Stimulated activated CD8-positive, alpha-beta memory T cell treated with anti-CD3 and anti-CD28 coated beads, Interleukin-7, amount 100 ng/mL, for 1 hour (primary cell): ENCODE data around the gene SWSAP1.

Experiments
- DNase-seq, 2 donors: peaks; one replicate each; pipeline ENCODE4 v3.0.0-alpha.2; 2020; ENCODE audit warnings: low read depth in 2 of 2

SWSAP1 gene

DNA sequence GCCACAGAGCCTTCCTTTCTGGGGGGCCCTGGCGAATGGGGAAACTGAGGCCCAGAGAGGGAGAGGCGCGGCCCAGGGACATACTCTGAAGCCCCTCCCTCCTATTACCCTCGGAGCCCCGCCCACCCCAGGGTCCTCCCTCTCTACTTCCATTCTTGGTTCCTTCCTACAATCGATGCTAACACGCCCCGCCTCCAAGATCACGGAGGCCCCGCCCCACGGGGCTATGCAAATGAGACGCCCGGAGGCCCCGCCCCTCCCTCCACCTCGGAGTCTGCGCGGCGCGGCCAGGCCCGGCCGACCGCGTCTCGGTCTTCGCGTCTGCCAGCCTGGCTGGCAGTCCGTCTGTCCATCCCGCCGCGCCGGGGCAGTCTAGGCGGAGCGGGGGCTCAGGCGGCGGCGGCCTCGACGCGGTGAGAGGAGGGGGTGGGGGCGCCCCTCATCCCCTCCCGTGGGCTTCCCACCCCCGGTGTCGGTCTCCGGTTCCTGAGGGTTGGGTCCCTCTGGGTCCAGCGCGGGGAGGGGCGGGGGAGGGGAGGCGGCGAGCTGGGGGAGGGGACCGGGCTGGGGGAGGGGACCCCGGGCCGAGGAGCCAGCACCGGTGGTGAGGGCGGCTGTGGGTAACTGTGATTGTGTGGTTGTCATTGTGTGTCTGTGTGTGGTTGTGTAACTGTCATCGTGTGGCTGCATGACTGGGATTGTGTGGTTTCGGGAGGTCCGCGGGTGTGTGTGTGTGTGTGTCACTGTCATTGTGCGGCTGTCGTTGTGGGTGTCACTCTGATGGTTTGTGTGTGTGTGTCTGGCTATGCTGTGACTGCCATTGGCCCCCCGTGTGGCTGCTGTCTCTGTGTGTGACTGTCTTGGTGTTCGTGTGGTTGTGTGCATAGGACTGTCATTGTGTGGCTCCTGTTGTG is 19.0 kb upstream of the SWSAP1 start, which contains the start of gene PLPPR2:
Gene PLPPR2, plus strand, starts transcription at position 273 of the 914 bp plus-strand sequence. CDS start 2,242 bp downstream, outside the sequence.
- DNase-seq: peak; percentile 56 to 59

DNA sequence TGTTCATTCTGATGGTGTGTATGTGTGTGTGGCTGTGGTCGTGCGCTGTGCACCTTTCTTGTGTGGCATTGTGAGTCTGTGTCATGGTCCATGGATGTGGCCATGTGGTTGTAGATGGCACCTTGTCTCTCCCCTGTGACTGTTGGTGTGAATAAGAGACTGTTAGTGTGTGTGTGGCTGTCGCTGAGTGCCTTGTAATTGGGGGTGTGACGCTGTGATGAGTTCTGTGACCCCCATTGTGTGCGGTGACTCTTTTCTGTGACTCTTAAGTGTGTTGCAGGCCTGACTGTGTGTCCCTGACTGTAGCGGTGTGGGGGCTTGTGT is 18.4 kb upstream of the SWSAP1 start:
- no peak for DNase-seq

- no peak for DNase-seq
These were observed 17.6 kb upstream of the SWSAP1 start for GRCh38 chr19:11356676-11357550.

DNA sequence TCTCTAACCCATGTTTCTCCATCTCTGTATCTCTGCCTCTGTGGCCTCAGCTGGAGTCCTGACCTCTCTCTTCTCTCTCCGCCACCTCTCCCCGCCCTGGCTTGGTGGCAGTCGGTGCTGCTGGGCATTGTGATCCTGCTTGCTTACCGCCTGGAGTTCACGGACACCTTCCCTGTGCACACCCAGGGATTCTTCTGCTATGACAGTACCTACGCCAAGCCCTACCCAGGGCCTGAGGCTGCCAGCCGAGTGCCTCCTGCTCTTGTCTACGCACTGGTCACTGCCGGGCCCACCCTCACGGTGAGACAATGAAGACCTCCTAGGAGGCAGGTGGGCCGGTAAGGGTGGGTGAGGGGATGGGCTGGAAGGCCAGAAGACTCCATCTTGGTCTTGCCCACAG is 15.0 kb upstream of the SWSAP1 start:
- no peak for DNase-seq

- DNase-seq: no peak
These were observed 13.3 kb upstream of the SWSAP1 start for GRCh38 chr19:11361037-11361770.

DNA sequence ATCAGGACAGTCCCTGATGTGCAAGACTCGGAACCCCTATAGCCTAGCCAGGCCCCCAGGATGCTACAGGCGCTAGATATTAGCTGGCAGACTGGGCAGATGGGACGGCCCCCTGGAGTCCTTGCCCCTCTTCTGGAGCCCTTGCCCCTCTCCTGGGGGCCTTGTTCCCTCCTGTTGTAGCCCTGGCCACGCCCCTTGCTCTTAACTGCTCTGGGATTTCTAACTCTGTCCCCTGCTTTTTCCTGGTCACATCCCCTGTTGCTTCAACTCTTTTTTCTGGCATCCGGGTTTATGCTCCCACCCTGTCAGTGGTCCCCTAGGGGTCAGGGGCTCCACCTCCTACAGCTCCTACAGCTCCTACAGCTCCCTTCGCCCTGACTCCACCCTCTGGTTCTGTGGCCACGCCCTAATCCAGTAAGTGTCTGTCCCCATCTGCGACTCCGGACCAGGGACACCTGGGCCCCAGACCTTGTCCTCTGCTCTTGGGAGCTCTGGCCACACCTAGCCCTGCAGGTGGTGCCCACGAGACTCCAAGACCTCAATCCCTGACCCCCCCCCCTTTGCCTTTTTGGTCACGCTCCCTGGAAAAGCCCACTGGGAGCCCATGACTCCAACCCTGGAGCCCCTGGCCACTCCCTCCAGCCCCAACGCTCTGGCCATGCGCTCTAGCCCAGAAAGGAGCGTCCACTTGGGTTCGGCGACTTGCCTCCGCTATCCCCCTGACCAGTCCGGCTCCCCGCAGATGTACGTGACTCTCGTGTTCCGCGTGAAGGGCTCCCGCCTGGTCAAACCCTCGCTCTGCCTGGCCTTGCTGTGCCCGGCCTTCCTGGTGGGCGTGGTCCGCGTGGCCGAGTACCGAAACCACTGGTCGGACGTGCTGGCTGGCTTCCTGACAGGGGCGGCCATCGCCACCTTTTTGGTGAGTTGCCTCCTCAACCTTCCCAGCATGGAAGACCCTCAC is 12.4 kb upstream of the SWSAP1 start:
- DNase-seq: no peak

DNA sequence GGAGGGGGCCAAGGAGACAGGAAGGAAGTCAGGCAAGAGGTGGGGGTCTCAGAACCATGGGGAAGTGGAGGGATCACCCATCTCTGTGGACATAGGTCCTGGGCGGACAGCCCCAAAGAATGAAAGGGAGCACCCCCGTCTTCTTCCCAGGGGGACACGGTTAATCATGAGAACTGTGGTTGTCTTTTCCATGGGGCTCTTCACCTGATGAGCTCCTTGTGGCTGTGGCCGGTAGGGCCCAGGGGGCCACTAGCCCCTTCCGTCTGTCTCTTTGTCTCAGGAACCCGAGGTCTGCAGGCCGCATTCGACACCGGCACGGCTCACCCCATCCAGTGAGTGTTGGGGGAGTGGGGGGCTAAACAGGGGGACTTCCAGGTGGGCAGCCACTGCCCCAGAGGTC is 10.6 kb upstream of the SWSAP1 start:
- no peak for DNase-seq

DNA sequence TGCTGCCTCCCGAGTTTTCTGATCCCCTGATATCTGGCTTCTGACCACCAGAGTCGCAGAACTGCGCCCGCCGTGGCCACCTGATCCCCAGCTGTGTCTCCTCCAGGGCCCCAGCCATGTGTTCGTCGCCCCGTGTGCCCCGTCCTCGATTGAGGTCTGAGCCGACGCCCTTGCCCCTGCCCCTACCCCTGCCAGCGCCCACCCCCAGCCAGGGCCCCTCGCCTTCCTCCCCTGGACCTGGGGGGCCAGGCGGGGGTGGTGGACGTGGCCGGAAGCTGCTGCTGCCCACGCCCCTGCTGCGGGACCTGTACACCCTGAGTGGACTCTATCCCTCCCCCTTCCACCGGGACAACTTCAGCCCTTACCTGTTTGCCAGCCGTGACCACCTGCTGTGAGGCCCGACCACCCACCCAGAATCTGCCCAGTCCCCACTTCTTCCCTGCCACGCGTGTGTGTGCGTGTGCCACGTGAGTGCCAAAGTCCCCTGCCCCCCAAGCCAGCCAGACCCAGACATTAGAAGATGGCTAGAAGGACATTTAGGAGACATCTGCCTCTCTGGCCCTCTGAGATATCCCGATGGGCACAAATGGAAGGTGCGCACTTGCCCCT is 10.1 kb upstream of the SWSAP1 start:
- no peak for DNase-seq

GRCh38 chr19:11364935-11365334 is 9.5 kb upstream of the SWSAP1 start:
- DNase-seq: no peak

DNA sequence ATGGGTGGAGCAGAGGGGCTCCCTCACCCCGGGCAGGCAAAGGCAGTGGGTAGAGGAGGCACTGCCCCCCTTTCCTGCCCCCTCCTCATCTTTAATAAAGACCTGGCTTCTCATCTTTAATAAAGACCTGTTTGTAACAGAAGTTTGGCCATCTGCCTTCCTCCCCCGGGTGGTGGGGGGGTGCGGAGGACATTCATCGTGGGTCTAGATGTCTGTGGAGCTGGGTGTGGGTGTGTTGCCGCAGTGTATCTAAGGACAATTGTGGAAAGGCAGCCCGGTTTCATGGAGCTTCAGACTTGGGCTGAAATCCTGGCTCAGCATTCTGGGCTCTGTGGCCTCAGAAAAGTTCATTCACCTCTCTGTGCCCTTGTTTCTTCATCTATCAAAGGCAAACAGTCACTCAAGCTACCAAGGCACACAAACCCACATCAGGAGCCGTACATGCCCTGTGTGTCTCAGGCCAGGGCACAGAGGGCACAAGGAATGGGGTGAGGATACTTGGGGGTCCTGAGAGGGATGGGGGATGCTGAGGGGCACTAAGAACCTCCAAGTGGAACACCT is 8.8 kb upstream of the SWSAP1 start:
- no peak for DNase-seq

- no peak for DNase-seq
These were observed 6.9 kb upstream of the SWSAP1 start for GRCh38 chr19:11367528-11367927.

- no peak for DNase-seq
These were observed 3.7 kb upstream of the SWSAP1 start for GRCh38 chr19:11370744-11371143.

- no peak for DNase-seq
These were observed 1.1 kb upstream of the SWSAP1 start for GRCh38 chr19:11373166-11373884.

DNA sequence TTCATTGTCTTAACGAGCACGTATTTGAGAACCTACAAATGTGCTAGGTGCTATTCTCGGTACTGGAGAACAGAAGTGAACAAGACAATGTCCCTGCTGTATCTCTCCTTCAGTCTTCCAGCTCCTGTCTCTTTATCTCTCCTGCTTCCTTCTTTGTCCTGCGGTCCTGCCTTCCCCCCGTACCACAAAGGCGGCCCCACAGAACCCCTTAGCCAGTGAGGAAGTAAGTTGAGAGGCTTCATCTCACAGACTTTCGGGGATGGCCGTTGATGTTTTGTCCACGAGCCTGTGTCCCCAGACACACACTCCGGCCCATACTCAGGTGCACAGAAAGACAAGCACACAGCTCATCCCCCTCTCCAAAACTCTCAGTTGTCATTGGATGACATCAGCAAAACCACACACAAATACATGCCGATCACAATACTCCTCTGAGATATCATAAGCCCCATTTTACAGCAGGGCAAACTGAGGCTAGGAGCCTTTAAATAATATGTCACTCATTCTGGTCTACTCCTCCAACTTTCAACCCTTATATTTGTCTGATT is 507 bp upstream of the SWSAP1 start:
- no peak for DNase-seq

GRCh38 chr19:11375143-11375948 is 880 bp downstream of the SWSAP1 start:
- DNase-seq: peak in 1 of 2 donors; percentile 32

GRCh38 chr19:11377237-11377636 is 2.8 kb downstream of the SWSAP1 start:
- no peak for DNase-seq

DNA sequence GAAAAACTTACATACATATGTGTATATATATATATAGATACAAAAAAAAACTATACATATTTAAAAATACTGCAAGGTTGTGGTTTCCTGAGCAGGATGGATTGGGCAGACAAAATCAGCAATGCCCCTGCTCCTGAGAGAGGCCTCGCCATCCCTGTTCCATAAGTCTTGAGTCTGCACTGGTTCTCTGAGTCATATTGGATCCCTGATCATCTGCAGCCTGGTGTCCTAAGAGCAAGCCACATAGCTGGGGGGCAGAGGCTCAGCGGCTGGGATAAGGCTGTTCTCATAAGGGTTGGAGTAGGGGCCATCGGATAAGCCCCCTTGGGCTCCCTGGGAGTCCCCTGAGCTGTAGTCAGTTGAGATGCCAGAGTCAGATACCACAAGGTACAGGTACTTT is 3.3 kb downstream of the SWSAP1 start:
- DNase-seq: no peak
